ENCODE results near the gene EPHA7. TPM values are rescaled to one million over a fixed set of nuclear protein-coding genes. Genes with fewer than 3 reads are reported as not detected.
A peak's percentile ranks its signal among the peaks of the same experiment; 100 is the strongest.

EPHA7 gene
- total RNA-seq, 1 experiment from 2014 or later, result 9.6 TPM

- TF ChIP-seq FOXP4 (CRISPR knock-in tag; IDR thresholded peaks at IDR 0.05) (no peak), TEAD4 (CRISPR knock-in tag; IDR thresholded peaks at IDR 0.05) (no peak), ZMAT4 (CRISPR knock-in tag; IDR thresholded peaks at IDR 0.05) (peak; percentile 47; the same call in 1 of the 2 replicates), SP1 (CRISPR knock-in tag; conservative IDR thresholded peaks at IDR 0.05) (peak; percentile 95), SOX15 (CRISPR knock-in tag; IDR thresholded peaks at IDR 0.05) (no peak), ESRRA (CRISPR knock-in tag; IDR thresholded peaks at IDR 0.05; ENCODE audit: borderline replicate concordance) (no peak), AR (CRISPR knock-in tag; IDR thresholded peaks at IDR 0.05) (no peak), ETV6 (CRISPR knock-in tag; IDR thresholded peaks at IDR 0.05) (peak; percentile 74; the same call in 1 of the 2 replicates), ZNF232 (CRISPR knock-in tag; IDR thresholded peaks at IDR 0.05) (peak; percentile 80; the same call in 1 of the 2 replicates), PRRX2 (CRISPR knock-in tag; IDR thresholded peaks at IDR 0.05) (no peak)
- TF ChIP-seq, protein P1, sequence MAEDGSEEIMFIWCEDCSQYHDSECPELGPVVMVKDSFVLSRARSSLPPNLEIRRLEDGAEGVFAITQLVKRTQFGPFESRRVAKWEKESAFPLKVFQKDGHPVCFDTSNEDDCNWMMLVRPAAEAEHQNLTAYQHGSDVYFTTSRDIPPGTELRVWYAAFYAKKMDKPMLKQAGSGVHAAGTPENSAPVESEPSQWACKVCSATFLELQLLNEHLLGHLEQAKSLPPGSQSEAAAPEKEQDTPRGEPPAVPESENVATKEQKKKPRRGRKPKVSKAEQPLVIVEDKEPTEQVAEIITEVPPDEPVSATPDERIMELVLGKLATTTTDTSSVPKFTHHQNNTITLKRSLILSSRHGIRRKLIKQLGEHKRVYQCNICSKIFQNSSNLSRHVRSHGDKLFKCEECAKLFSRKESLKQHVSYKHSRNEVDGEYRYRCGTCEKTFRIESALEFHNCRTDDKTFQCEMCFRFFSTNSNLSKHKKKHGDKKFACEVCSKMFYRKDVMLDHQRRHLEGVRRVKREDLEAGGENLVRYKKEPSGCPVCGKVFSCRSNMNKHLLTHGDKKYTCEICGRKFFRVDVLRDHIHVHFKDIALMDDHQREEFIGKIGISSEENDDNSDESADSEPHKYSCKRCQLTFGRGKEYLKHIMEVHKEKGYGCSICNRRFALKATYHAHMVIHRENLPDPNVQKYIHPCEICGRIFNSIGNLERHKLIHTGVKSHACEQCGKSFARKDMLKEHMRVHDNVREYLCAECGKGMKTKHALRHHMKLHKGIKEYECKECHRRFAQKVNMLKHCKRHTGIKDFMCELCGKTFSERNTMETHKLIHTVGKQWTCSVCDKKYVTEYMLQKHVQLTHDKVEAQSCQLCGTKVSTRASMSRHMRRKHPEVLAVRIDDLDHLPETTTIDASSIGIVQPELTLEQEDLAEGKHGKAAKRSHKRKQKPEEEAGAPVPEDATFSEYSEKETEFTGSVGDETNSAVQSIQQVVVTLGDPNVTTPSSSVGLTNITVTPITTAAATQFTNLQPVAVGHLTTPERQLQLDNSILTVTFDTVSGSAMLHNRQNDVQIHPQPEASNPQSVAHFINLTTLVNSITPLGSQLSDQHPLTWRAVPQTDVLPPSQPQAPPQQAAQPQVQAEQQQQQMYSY (CRISPR knock-in tag; IDR thresholded peaks at IDR 0.05), result no peak
- TF ChIP-seq, protein P2, sequence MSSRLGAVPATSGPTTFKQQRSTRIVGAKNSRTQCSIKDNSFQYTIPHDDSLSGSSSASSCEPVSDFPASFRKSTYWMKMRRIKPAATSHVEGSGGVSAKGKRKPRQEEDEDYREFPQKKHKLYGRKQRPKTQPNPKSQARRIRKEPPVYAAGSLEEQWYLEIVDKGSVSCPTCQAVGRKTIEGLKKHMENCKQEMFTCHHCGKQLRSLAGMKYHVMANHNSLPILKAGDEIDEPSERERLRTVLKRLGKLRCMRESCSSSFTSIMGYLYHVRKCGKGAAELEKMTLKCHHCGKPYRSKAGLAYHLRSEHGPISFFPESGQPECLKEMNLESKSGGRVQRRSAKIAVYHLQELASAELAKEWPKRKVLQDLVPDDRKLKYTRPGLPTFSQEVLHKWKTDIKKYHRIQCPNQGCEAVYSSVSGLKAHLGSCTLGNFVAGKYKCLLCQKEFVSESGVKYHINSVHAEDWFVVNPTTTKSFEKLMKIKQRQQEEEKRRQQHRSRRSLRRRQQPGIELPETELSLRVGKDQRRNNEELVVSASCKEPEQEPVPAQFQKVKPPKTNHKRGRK (CRISPR knock-in tag; IDR thresholded peaks at IDR 0.05; ENCODE audit: borderline replicate concordance), result 0 out of 2 replicates have a peak, but pooled peaks have one; percentile 46
Measured at GRCh38 chr6:93419304-93420162, at the start of gene EPHA7 (continued).

- DNase-seq (ENCODE audit: low spot score), result peak; percentile 12
- Mint-ChIP-seq H3K9me3 (peaks cover 3% of the 10 kb centered on the region), H3K36me3 (no peaks in the 10 kb centered on the region), H3K27ac (no peak overlapping the region), H3K4me3 (no peak overlapping the region), H3K4me1 (peaks cover 5% of the 10 kb centered on the region; the same call in 1 of the 2 replicates), H3K27me3 (ENCODE audit: low read depth) (no peaks in the 10 kb centered on the region)
- no peak for TF ChIP-seq TEAD4 (CRISPR knock-in tag; IDR thresholded peaks at IDR 0.05)
- TF ChIP-seq ZNF281 (CRISPR knock-in tag; IDR thresholded peaks at IDR 0.05), result no peak
- ChIA-PET CTCF (interaction anchor here (1.2 kb wide), 1 partner anchor 45 kb away, joined by 5 read pairs; no protein-coding TSS in a partner anchor), POLR2A (no interaction called here)
- peak; percentile 83 for ATAC-seq
Measured at GRCh38 chr6:93468291-93468690, 48.9 kb upstream of the EPHA7 start.
